ENCODE results near the gene MCHR1. TPM values are rescaled to one million over a fixed set of nuclear protein-coding genes. Genes with fewer than 3 reads are reported as not detected.

Gene MCHR1
- total and polyA plus RNA-seq, 2 of the 13 experiments (the other 11 are each of a cell fraction or from before 2014, with no cell fraction given) = 0.40 to 0.83 TPM

DNA sequence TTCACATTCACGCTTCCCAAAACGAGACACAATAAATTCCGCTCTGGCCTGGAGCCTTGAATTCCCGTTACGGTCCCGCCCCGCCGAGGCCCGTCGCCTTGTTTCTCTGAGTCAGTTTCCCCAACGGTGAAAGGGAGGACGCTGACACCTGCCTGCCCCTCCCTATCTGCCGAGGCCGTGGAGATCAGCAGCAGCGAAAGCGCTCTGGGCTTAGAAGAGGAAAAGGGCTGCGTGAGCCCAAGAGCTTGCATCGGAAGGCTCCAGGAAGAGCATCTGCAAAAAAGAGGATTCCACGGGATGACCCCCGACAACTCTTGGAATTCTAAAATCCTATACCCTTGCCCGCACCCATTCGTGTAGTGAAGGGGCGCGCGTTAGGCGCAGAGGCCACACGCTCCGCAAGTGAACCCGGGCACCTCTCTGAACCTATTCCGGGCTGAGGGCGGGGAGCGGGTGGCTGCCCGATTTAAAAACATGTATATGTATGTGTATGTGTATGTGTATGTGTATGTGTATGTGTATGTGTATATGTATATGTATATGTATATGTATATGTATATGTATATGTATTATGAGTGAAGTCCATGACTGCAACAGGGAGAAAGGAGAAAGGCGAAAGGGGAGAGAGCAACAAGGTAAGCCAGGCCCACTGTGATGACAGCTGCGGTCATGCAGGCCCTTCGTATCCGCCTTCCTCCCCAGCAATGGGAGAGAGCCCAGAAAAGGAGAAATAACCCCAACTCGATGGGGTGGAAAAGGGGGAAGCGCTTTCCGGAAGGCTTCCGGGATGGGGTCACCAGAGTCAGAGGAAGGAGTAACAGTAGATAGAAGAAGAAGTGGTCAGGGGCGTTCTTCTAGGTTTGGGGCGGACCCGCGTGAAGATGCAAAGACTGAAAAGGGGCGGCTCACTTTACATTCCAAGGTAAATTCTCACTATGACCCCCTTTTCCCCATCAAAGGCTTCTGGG lies 41.8 kb upstream of the MCHR1 start (continued):
- TF ChIP-seq, protein P1, sequence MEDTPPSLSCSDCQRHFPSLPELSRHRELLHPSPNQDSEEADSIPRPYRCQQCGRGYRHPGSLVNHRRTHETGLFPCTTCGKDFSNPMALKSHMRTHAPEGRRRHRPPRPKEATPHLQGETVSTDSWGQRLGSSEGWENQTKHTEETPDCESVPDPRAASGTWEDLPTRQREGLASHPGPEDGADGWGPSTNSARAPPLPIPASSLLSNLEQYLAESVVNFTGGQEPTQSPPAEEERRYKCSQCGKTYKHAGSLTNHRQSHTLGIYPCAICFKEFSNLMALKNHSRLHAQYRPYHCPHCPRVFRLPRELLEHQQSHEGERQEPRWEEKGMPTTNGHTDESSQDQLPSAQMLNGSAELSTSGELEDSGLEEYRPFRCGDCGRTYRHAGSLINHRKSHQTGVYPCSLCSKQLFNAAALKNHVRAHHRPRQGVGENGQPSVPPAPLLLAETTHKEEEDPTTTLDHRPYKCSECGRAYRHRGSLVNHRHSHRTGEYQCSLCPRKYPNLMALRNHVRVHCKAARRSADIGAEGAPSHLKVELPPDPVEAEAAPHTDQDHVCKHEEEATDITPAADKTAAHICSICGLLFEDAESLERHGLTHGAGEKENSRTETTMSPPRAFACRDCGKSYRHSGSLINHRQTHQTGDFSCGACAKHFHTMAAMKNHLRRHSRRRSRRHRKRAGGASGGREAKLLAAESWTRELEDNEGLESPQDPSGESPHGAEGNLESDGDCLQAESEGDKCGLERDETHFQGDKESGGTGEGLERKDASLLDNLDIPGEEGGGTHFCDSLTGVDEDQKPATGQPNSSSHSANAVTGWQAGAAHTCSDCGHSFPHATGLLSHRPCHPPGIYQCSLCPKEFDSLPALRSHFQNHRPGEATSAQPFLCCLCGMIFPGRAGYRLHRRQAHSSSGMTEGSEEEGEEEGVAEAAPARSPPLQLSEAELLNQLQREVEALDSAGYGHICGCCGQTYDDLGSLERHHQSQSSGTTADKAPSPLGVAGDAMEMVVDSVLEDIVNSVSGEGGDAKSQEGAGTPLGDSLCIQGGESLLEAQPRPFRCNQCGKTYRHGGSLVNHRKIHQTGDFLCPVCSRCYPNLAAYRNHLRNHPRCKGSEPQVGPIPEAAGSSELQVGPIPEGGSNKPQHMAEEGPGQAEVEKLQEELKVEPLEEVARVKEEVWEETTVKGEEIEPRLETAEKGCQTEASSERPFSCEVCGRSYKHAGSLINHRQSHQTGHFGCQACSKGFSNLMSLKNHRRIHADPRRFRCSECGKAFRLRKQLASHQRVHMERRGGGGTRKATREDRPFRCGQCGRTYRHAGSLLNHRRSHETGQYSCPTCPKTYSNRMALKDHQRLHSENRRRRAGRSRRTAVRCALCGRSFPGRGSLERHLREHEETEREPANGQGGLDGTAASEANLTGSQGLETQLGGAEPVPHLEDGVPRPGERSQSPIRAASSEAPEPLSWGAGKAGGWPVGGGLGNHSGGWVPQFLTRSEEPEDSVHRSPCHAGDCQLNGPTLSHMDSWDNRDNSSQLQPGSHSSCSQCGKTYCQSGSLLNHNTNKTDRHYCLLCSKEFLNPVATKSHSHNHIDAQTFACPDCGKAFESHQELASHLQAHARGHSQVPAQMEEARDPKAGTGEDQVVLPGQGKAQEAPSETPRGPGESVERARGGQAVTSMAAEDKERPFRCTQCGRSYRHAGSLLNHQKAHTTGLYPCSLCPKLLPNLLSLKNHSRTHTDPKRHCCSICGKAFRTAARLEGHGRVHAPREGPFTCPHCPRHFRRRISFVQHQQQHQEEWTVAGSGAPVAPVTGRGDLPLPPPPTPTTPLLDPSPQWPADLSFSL (CRISPR knock-in tag; IDR thresholded peaks at IDR 0.05) = peak; percentile 26; the same call in 1 of the 2 replicates
- TF ChIP-seq ZNF614 (CRISPR knock-in tag; IDR thresholded peaks at IDR 0.05; ENCODE audit: borderline replicate concordance) (no peak), CENPX (CRISPR knock-in tag; IDR thresholded peaks at IDR 0.05) (no peak), TCF7 (IDR thresholded peaks at IDR 0.05; ENCODE audit: low read depth) (no peak), ZNF781 (CRISPR knock-in tag; IDR thresholded peaks at IDR 0.05; ENCODE audit: borderline replicate concordance, not compliant biosample characterization) (no peak), ZNF263 (CRISPR knock-in tag; IDR thresholded peaks at IDR 0.05) (0 out of 2 replicates have a peak, but pooled peaks have one; percentile 21), ZNF709 (CRISPR knock-in tag; IDR thresholded peaks at IDR 0.05) (0 out of 2 replicates have a peak, but pooled peaks have one; percentile 68), TBP (CRISPR knock-in tag; IDR thresholded peaks at IDR 0.05) (no peak), ATF7-NPFF (CRISPR knock-in tag; IDR thresholded peaks at IDR 0.05; ENCODE audit: low read depth) (0 out of 2 replicates have a peak, but pooled peaks have one; percentile 35), AGO1 (IDR thresholded peaks at IDR 0.05; ENCODE audit: low read depth, low read length, poor library complexity, severe bottlenecking) (no peak), ZNF253 (CRISPR knock-in tag; IDR thresholded peaks at IDR 0.05; ENCODE audit: borderline replicate concordance) (0 out of 2 replicates have a peak, but pooled peaks have one; percentile 59), ZNF746 (CRISPR knock-in tag; IDR thresholded peaks at IDR 0.05) (peak; percentile 10; the same call in 1 of the 2 replicates), ZNF10 (CRISPR knock-in tag; IDR thresholded peaks at IDR 0.05; ENCODE audit: borderline replicate concordance, low read depth) (no peak), ZNF556 (CRISPR knock-in tag; IDR thresholded peaks at IDR 0.05; ENCODE audit: borderline replicate concordance) (0 out of 2 replicates have a peak, but pooled peaks have one; percentile 5), NRL (CRISPR knock-in tag; IDR thresholded peaks at IDR 0.05; ENCODE audit: borderline replicate concordance) (peak; percentile 32; the same call in 1 of the 2 replicates)
- TF ChIP-seq, protein P2, sequence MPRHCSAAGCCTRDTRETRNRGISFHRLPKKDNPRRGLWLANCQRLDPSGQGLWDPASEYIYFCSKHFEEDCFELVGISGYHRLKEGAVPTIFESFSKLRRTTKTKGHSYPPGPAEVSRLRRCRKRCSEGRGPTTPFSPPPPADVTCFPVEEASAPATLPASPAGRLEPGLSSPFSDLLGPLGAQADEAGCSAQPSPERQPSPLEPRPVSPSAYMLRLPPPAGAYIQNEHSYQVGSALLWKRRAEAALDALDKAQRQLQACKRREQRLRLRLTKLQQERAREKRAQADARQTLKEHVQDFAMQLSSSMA (CRISPR knock-in tag; IDR thresholded peaks at IDR 0.05) = 0 out of 2 replicates have a peak, but pooled peaks have one; percentile 55
- TF ChIP-seq, protein P3, sequence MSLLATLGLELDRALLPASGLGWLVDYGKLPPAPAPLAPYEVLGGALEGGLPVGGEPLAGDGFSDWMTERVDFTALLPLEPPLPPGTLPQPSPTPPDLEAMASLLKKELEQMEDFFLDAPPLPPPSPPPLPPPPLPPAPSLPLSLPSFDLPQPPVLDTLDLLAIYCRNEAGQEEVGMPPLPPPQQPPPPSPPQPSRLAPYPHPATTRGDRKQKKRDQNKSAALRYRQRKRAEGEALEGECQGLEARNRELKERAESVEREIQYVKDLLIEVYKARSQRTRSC (CRISPR knock-in tag; IDR thresholded peaks at IDR 0.05; ENCODE audit: low read depth) = 0 out of 2 replicates have a peak, but pooled peaks have one; percentile 34
- TF ChIP-seq, protein P4, sequence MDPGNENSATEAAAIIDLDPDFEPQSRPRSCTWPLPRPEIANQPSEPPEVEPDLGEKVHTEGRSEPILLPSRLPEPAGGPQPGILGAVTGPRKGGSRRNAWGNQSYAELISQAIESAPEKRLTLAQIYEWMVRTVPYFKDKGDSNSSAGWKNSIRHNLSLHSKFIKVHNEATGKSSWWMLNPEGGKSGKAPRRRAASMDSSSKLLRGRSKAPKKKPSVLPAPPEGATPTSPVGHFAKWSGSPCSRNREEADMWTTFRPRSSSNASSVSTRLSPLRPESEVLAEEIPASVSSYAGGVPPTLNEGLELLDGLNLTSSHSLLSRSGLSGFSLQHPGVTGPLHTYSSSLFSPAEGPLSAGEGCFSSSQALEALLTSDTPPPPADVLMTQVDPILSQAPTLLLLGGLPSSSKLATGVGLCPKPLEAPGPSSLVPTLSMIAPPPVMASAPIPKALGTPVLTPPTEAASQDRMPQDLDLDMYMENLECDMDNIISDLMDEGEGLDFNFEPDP (CRISPR knock-in tag; conservative IDR thresholded peaks at IDR 0.05) = 0 out of 2 replicates have a peak, but pooled peaks have one; percentile 76

Data from HepG2 (cell line).